ENCODE data around the gene DLEC1.

GRCh38 chr3:38133209-38133556, 94.2 kb downstream of the DLEC1 start:
- TF ChIP-seq CTCF (IDR thresholded peaks at IDR 0.05) = no peak
- TF ChIP-seq POLR2A (IDR thresholded peaks at IDR 0.05) = no peak
